ENCODE data around the gene RSPH10B. TPM values are rescaled to one million over a fixed set of nuclear protein-coding genes. Genes with fewer than 3 reads are reported as not detected.
"Not testable (repeated sequence)": the region's sequence is repeated elsewhere in the genome, so short reads cannot be mapped to it uniquely, and the experiment has no call there.

Gene RSPH10B
- under 1 TPM in 2 of 10 donors, not detected in 8; 0.06 to 0.35 TPM for total RNA-seq
- polyA plus RNA-seq = not detected
- long read RNA-seq, donor 1 = 0 reads
- long read RNA-seq, donor 2 = 0 reads
- long read RNA-seq, donor 3 = 0 reads

GRCh38 chr7:5970347-5970911 is at the start of gene RSPH10B:
Gene RSPH10B (minus strand): TSS chr7:5970689. CDS start chr7:5967116, 3,573 bp downstream.
- H3K27ac ChIP-seq; H3K9me3 ChIP-seq; H3K36me3 ChIP-seq; intact Hi-C loops (cut with DNase I); DNase-seq; H3K27me3 ChIP-seq; H3K4me1 ChIP-seq: not testable (repeated sequence)
- H3K4me3 ChIP-seq = peak within 1 kb of the TSS in 2 of 10 donors; percentile 14 to 27
- peak; percentile 54 to 80 (median 72) for ATAC-seq
- WGBS, 2 donors = 5 to 7% methylated on average over 9 to 21 of the region's 43 CpGs

- DNase-seq = no peak
- Histone ChIP-seq H3K27ac (no peak overlapping the region), H3K36me3 (peaks cover 0 to 95% (median 56%) of the 10 kb centered on the region in 9 donors), H3K9me3 (no peaks in the 10 kb centered on the region), H3K4me3 (no peak overlapping the region), H3K27me3 (no peaks in the 10 kb centered on the region), H3K4me1 (peaks cover 0 to 36% (median 19%) of the 10 kb centered on the region in 9 donors)
- no peak for ATAC-seq
- intact Hi-C loops (cut with DNase I) = loop anchor here in 1 of 10 donors (10.0 kb wide), 1 partner anchor 308 kb away; no protein-coding TSS in a partner anchor
- WGBS, 2 donors = 95 to 97% methylated on average over 8 of the region's 8 CpGs
- TF ChIP-seq, protein P1, sequence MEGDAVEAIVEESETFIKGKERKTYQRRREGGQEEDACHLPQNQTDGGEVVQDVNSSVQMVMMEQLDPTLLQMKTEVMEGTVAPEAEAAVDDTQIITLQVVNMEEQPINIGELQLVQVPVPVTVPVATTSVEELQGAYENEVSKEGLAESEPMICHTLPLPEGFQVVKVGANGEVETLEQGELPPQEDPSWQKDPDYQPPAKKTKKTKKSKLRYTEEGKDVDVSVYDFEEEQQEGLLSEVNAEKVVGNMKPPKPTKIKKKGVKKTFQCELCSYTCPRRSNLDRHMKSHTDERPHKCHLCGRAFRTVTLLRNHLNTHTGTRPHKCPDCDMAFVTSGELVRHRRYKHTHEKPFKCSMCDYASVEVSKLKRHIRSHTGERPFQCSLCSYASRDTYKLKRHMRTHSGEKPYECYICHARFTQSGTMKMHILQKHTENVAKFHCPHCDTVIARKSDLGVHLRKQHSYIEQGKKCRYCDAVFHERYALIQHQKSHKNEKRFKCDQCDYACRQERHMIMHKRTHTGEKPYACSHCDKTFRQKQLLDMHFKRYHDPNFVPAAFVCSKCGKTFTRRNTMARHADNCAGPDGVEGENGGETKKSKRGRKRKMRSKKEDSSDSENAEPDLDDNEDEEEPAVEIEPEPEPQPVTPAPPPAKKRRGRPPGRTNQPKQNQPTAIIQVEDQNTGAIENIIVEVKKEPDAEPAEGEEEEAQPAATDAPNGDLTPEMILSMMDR (IDR thresholded peaks at IDR 0.05) = no peak
These were observed 46.1 kb upstream of the RSPH10B start for GRCh38 chr7:6016653-6016966.

GRCh38 chr7:6015917-6016652 is 45.6 kb upstream of the RSPH10B start:
- WGBS, 2 donors = 73 to 76% methylated on average over 8 of the region's 8 CpGs
- Histone ChIP-seq H3K9me3 (no peaks in the 10 kb centered on the region), H3K36me3 (peaks cover 0 to 95% (median 54%) of the 10 kb centered on the region in 9 donors), H3K27ac (peak overlapping the region in 6 of 10 donors; percentile 12 to 67 (median 44)), H3K4me1 (peaks cover 0 to 42% (median 20%) of the 10 kb centered on the region in 9 donors), H3K27me3 (no peaks in the 10 kb centered on the region), H3K4me3 (no peak overlapping the region)
- DNase-seq = peak; percentile 55 to 76
- ATAC-seq = peak in 7 of 8 donors; percentile 11 to 86 (median 82)
- TF ChIP-seq, protein P1 (IDR thresholded peaks at IDR 0.05) = no peak
- intact Hi-C loops (cut with DNase I) = loop anchor here in 1 of 10 donors (10.0 kb wide), 1 partner anchor 309 kb away; no protein-coding TSS in a partner anchor

- no peaks in the 10 kb centered on the region for H3K9me3 ChIP-seq
- TF ChIP-seq, protein P1 (IDR thresholded peaks at IDR 0.05) = no peak
- intact Hi-C loops (cut with DNase I) = loop anchor here in 1 of 10 donors (10.0 kb wide), 1 partner anchor 312 kb away; no protein-coding TSS in a partner anchor
- 60 to 65% methylated on average over 14 of the region's 14 CpGs for WGBS, 2 donors
- peaks cover 0 to 63% (median 24%) of the 10 kb centered on the region in 9 donors for H3K36me3 ChIP-seq
- H3K4me1 ChIP-seq = peaks cover 5 to 64% (median 43%) of the 10 kb centered on the region in 9 donors
- H3K4me3 ChIP-seq = no peak overlapping the region
- no peaks in the 10 kb centered on the region for H3K27me3 ChIP-seq
- H3K27ac ChIP-seq = peak overlapping the region in 3 of 10 donors; percentile 15 to 95 (median 56)
- DNase-seq (no peak), ATAC-seq (peak in 1 of 8 donors; percentile 21)
These were observed 42.0 kb upstream of the RSPH10B start for GRCh38 chr7:6012355-6013104.

All from heart right ventricle (tissue), 16 donors.